Stomach smooth muscle (tissue), 2 donors: ENCODE data around the gene SLC22A3.
"Not testable (repeated sequence)": the region's sequence is repeated elsewhere in the genome, so short reads cannot be mapped to it uniquely, and the experiment has no call there.

Experiments used
- H3K27ac ChIP-seq: one replicate; pipeline ENCODE4 v1.7.0; 2013; ENCODE audit warnings: mild to moderate bottlenecking, low read length, inconsistent platforms
- H3K27me3 ChIP-seq, 2 donors: one replicate each; pipeline ENCODE4 v1.7.0; 2013; ENCODE audit warnings: low read length in 2 of 2; ENCODE audit not compliant: insufficient read depth in 2 of 2, control insufficient read depth in 1 of 2
- H3K36me3 ChIP-seq, 2 donors: one replicate each; pipeline ENCODE4 v1.7.0; 2013; ENCODE audit warnings: low read length in 2 of 2; ENCODE audit not compliant: control insufficient read depth in 2 of 2, insufficient read depth in 2 of 2
- H3K4me1 ChIP-seq: one replicate; pipeline ENCODE4 v1.7.0; 2013; ENCODE audit warnings: low read length; ENCODE audit not compliant: control insufficient read depth, insufficient read depth
- H3K4me3 ChIP-seq, 2 donors: one replicate each; pipeline ENCODE4 v1.7.0; 2013; ENCODE audit warnings: low read length in 2 of 2
- H3K9ac ChIP-seq, 2 donors: one replicate each; pipeline ENCODE4 v1.7.0; 2013; ENCODE audit warnings: low read length in 2 of 2, mild to moderate bottlenecking in 1 of 2
- H3K9me3 ChIP-seq, 2 donors: one replicate each; pipeline ENCODE4 v1.7.0; 2013; ENCODE audit warnings: low read length in 2 of 2; ENCODE audit not compliant: control insufficient read depth in 2 of 2
- donor health status: healthy.
- donor health status: Pancreatic carcinoma.

The SLC22A3 gene

DNA sequence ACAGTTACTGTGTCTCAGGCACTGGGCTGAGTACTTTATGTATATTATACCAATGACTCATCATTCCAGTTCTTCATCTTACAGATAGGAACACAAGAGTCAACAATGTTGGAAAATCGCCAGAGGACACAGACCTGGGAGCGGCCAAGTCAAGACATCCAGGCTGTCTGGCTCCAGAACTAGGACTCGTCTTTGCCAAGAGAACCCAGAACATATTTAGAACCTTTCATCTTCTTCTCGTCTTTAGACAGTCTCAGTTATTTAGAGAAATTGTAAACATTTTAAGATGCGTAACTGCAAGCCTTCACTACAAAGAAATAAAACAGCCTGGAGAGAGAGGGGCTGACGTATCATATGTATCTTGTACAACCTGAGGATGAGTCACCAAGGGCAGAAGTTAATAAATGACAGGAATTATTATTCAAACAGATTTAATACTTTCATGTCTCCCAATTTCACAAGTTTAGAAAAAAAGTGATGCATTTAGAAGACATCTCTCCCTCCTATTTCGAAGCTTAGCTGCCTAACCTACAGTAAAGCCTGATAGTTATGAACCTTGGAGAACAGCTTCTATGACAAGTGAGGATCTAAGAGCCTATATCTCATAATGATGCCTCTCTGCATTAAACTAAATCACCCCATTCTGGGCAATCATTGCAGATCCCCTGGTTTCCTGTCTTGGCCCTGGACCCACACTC is 43.4 kb downstream of the SLC22A3 start:
- Histone ChIP-seq H3K4me1 (peaks cover 24% of the 10 kb centered on the region), H3K27me3 (no peaks in the 10 kb centered on the region), H3K27ac (peak overlapping the region; percentile 58), H3K36me3 (no peaks in the 10 kb centered on the region), H3K9me3 (no peaks in the 10 kb centered on the region), H3K9ac (no peak overlapping the region), H3K4me3 (no peak overlapping the region)

DNA sequence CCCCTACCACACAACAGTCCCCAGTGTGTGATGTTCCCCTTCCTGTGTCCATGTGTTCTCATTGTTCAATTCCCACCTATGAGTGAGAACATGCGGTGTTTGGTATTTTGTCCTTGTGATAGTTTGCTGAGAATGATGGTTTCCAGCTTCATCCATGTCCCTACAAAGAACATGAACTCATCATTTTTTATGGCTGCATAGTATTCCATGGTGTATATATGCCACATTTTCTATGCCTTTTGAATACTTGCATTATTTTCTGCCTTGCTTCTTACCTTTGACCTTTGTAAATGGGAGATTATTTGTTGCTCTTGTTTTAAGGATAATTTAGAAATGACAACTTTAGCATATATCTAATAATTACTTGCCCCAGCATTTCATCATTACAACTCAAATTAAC is 45.3 kb downstream of the SLC22A3 start:
- H3K27ac ChIP-seq, H3K9ac ChIP-seq, H3K4me3 ChIP-seq, H3K36me3 ChIP-seq, H3K27me3 ChIP-seq, H3K9me3 ChIP-seq: not testable (repeated sequence)
- H3K4me1 ChIP-seq, result peaks cover 10% of the 10 kb centered on the region

DNA sequence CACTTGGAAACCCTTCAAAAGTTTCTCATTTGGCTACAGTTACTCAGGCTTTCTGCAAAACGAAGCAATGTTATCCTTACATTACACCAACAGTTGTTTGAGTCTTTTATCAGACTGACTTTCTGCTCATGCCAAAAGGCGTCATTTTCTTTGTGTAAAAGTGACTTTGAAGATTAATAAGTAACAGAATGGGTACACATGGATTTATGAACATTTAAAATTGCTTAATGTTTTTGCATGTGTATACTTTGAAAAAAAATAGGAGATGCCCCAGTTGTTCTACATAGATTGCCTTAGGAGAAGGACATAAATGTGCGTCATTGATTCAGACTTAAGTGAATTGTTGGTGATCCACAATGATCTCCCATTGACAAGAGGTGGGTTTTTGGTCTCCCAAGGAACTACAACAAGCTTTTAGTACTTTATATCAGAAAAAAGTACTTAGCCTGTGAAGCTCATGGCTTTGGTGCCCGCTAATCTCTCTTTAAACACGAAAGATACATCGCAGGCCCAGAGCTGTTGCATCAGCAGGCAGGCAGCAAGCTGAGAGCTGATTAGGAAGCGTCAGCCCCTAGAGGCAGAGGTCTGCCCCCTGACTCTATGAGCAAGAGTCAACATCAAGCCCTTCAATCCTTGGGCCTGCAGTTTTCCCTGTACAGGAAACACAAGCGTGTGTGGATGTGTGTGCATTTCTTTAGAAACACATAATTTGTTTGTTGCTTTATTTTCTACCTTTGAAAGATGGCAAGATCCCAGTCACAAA is 45.9 kb downstream of the SLC22A3 start:
- H3K9me3 ChIP-seq, result no peaks in the 10 kb centered on the region
- H3K27ac ChIP-seq, result peak overlapping the region; percentile 37
- no peak overlapping the region for H3K9ac ChIP-seq
- peaks cover 10% of the 10 kb centered on the region for H3K4me1 ChIP-seq
- no peak overlapping the region for H3K4me3 ChIP-seq
- no peaks in the 10 kb centered on the region for H3K27me3 ChIP-seq
- no peaks in the 10 kb centered on the region for H3K36me3 ChIP-seq

DNA sequence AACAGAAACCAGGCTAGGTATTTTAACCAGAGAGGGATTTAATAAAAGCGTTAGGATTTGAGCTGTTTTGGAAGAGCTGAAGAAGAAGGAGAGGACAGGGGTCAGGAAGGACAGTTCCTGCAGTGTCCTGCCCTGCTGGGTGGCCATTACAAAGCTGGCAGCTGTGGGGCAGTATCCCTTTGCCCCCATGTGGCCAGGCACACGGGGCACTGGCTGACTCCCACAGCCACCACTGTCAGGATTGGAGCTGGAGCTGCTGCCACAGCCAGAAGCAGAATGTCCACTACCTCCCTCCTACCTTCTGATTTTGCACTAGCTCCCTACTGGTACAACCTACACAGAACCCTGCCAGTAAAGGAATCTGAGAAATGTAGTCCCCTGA is 46.5 kb downstream of the SLC22A3 start:
- H3K27me3 ChIP-seq, result no peaks in the 10 kb centered on the region
- no peaks in the 10 kb centered on the region for H3K9me3 ChIP-seq
- H3K4me3 ChIP-seq, result no peak overlapping the region
- H3K4me1 ChIP-seq, result peaks cover 10% of the 10 kb centered on the region
- H3K9ac ChIP-seq, result no peak overlapping the region
- peak overlapping the region; percentile 37 for H3K27ac ChIP-seq
- H3K36me3 ChIP-seq, result no peaks in the 10 kb centered on the region

DNA sequence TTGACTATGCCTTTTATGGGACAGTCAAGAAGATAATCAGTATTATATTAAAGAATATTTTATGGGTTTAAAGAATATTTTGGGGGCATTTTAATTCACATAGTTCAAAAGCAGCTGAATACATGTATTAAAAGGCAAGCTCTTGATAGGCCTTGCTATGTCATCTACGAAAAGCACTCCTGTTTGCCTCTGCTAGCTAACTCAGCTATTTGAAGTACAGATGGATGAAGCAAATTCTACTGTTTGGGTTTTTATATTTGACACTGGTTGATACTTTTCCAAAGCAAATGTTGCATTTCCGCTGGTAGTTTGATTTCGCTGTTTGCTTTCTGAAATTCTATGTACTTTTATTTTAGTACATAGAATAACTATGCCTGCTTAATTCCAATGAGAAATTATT is 47.0 kb downstream of the SLC22A3 start:
- no peak overlapping the region for H3K4me3 ChIP-seq
- H3K27ac ChIP-seq, result no peak overlapping the region
- H3K9me3 ChIP-seq, result no peaks in the 10 kb centered on the region
- peaks cover 9% of the 10 kb centered on the region for H3K4me1 ChIP-seq
- no peaks in the 10 kb centered on the region for H3K36me3 ChIP-seq
- no peak overlapping the region for H3K9ac ChIP-seq
- no peaks in the 10 kb centered on the region for H3K27me3 ChIP-seq

DNA sequence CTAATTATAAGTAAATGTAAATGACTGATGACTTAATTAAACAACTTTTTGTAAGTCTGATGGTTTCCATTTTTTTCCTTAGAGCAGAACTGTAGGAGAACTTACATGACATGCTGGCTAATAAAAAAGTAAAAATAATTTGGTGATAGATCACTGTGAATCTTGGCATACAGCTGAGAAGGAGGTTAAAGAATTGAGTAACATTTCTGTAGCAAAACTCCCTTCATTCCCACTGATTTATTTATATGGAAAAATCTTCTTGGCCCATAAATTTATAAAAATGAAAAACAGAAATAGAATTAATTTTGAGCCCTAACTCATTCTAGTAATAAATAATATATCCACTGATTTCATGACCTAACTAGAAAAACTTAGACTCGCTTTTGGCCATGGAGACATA is 48.1 kb downstream of the SLC22A3 start:
- Histone ChIP-seq H3K9ac (no peak overlapping the region), H3K27me3 (no peaks in the 10 kb centered on the region), H3K4me1 (peaks cover 8% of the 10 kb centered on the region), H3K9me3 (no peaks in the 10 kb centered on the region), H3K4me3 (no peak overlapping the region), H3K36me3 (no peaks in the 10 kb centered on the region), H3K27ac (no peak overlapping the region)

DNA sequence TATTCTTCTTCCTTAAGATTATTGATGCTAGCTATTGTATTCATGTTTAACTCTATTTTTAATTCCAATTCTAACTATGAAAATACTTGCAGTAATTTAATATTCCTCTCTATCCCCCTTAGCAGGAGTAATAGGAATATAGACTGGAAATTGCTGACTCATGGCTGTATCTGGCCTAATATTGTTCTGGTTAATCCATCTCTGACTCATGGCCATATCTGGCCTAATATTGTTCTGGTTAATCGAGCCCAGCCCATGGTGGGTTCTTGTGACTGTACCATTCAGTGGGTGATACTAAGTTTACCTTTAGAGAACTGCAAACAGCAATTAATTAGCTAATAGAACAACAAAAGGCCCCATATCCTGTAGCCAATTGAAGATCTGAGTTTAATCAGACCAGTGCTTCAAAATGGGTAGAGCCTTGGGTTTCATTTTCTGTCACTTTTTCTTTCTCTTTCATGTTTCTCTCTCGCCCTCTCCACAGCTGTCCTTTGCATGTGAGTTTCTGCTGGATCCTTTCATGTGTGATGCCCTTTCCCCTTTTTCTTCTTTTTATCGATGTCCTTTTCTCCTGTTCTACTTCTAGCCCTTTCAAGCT is 50.6 kb downstream of the SLC22A3 start:
- Histone ChIP-seq H3K36me3 (no peaks in the 10 kb centered on the region), H3K27ac (no peak overlapping the region), H3K27me3 (no peaks in the 10 kb centered on the region), H3K4me1 (peaks cover 2% of the 10 kb centered on the region), H3K9me3 (no peaks in the 10 kb centered on the region), H3K9ac (no peak overlapping the region), H3K4me3 (no peak overlapping the region)

DNA sequence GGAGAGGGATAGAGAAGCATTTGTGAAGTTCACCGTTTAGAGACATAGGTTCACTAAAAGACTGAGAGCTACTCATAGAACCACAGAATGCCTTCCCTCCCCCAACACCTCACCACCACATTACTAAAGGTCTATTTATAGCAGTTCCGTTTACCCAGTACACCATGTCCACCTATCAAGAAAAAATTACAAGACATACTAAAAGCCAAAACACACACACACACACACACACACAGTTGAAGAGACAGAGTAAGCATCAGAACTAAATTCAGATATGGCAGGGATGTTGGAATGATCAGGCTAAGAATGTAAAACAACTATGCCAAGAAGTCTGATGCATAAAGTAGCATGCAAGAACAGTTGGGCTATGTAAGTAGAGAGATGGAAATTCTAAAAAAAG is 52.3 kb downstream of the SLC22A3 start:
- Histone ChIP-seq H3K9me3 (no peaks in the 10 kb centered on the region), H3K36me3 (no peaks in the 10 kb centered on the region), H3K9ac (no peak overlapping the region), H3K4me3 (no peak overlapping the region), H3K27ac (peak overlapping the region; percentile 32), H3K4me1 (peaks cover 2% of the 10 kb centered on the region), H3K27me3 (no peaks in the 10 kb centered on the region)

DNA sequence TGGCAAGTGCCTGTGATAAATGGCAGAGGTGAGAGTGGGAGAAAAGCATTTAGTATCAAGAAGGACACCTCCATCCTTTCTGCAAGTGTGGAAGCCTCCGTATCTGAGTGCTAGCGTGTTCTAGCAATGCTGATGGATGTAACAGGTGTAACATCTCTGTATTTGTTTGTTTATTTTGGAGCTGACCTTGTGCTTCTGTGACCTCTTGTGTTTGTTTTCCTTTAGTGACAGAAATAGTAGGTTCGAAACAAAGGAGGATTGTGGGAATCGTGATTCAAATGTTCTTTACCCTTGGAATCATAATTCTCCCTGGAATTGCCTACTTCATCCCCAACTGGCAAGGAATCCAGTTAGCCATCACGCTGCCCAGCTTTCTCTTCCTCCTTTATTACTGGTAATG is 60.4 kb downstream of the SLC22A3 start:
- H3K36me3 ChIP-seq, result peaks cover 0 to 4% of the 10 kb centered on the region in 2 donors
- H3K9ac ChIP-seq, result no peak overlapping the region
- H3K9me3 ChIP-seq, result no peaks in the 10 kb centered on the region
- H3K27me3 ChIP-seq, result no peaks in the 10 kb centered on the region
- H3K27ac ChIP-seq, result no peak overlapping the region
- no peaks in the 10 kb centered on the region for H3K4me1 ChIP-seq
- H3K4me3 ChIP-seq, result no peak overlapping the region

DNA sequence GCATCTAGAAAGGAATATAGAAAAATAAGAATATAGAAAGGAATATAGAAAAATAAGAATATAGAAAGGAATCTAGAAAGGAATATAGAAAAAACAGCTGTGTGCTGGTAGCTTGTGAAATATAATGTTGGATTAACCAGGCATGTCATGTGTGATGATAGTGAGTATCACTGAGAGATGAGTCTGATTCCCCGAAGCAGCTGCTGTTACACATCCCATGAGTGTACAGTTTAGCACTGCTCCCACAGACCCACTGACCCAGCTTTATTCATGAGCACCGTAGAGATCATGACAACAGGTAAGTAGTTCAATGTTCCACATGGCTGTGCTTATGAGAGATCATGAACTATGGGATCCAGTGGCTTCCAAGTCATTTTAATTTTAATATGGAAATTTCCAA is 64.8 kb downstream of the SLC22A3 start:
- H3K9me3 ChIP-seq, result no peaks in the 10 kb centered on the region
- peaks cover 0 to 4% of the 10 kb centered on the region in 2 donors for H3K36me3 ChIP-seq
- no peak overlapping the region for H3K4me3 ChIP-seq
- H3K27ac ChIP-seq, result no peak overlapping the region
- no peaks in the 10 kb centered on the region for H3K27me3 ChIP-seq
- no peaks in the 10 kb centered on the region for H3K4me1 ChIP-seq
- H3K9ac ChIP-seq, result no peak overlapping the region

DNA sequence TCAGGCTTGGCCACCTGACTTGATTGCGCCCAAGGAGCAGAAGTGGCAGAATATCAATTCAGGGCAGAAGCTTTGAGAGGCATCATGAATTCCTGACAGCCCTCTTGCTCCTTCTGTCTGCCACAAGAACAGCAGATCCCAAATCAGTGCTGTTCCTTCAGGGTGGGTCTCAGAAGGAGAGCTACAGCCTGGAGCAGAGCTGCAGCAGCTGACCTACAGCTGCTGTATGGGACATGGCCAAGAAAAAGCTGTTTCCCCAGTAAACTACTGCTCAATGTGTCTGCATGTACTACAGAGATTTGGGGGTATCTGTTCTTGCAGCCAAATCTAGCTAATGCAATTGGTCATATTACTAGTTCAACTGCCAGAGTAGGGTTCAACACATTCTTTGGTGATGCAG is 69.0 kb downstream of the SLC22A3 start:
- Histone ChIP-seq H3K36me3 (no peaks in the 10 kb centered on the region), H3K9me3 (no peaks in the 10 kb centered on the region), H3K27ac (no peak overlapping the region), H3K9ac (no peak overlapping the region), H3K4me1 (peaks cover 13% of the 10 kb centered on the region), H3K27me3 (no peaks in the 10 kb centered on the region), H3K4me3 (no peak overlapping the region)
